Measurements from ENCODE around the gene EIF3F.

EIF3F gene

DNA sequence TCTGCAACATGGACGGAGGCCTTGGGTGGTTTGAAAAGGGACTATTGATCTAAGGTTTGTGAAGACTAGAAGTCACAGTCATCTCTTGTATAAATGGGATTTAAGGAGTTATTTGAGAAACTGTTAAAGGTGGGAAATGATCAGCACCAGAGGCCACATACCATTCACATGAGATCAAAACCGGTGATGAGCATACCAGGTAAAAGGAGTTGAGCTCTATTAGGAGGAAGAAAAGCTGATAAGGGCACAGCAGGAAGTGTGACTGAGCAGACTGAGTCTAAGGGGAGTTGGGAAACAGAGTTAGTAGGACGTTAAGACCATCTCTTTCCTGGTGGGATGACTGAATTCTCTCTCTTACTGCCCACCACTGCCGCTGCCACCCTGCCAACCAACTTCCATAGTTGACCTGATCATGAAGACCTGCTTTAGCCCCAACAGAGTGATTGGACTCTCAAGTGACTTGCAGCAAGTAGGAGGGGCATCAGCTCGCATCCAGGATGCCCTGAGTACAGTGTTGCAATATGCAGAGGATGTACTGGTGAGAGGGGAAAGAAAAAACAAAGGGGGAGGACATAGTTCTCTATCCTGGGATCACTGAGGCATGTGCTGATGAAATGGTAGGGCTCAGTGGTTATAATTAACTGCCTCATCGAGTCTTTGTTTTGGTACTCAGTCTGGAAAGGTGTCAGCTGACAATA, 7.6 kb downstream of the EIF3F start:
- DNase-seq (ENCODE audit: low read depth) = no peak

DNA sequence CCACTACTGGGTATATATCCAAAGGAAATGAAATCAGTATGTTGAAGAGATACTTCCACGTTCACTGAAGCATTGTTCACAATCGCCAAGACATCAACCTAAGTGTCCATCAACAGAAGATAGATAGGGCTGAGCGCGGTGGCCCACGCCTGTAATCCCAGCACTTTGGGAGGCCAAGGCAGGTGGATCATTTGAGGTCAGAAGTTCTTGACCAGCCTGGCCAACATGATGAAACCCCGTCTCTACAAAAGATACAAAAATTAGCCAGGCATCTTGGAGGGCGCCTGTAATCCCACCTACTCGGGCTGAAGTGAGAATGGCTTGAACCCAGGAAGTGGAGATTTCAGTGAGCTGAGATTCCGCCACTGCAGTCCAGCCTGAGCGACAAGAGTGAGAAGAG, 12.7 kb downstream of the EIF3F start:
- no peak for DNase-seq (ENCODE audit: low read depth)

GRCh38 chr11:8000390-8000789, 13.3 kb downstream of the EIF3F start:
- no peak for DNase-seq (ENCODE audit: low read depth)

- no peak for DNase-seq (ENCODE audit: low read depth)
Observed at GRCh38 chr11:8002676-8003075, 15.5 kb downstream of the EIF3F start.

DNA sequence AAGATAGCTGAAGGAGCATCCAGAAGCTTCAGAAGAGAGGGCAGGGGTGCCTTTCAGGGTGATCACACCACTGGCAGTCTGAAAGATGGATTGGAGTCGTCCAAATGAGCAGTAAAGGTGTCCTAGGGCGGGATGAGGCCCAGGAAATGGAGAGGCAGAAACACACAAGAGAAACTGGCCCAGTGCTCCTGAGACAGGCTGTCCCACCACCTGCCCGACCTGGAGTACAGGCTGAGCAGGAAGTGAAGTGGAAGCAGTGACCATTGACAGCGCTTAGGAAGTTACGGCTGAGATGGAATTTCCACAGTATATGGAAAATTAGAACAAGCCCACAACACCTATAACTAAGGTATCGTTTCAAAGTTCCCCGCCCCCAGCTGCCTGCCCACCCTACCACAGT, 16.1 kb downstream of the EIF3F start:
- DNase-seq (ENCODE audit: low read depth) = no peak

DNA sequence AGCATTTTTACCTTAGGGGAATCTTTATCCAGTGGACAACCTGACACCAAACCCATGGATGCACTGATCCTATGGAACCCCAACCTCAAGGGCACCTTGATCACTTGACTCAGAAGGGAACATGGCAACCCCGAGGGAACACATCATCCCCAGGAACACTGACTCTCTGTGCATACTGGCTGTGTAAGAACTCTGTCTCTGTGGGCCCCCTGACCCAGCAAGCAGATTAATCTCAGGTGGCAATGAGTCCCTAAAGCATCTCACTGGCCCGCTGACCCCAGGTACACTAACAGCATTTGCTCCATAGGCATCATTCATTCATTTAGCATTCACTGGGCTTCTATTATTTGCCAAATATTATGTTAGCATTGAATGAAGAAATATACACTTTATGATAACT, 16.9 kb downstream of the EIF3F start:
- DNase-seq (ENCODE audit: low read depth) = no peak

DNA sequence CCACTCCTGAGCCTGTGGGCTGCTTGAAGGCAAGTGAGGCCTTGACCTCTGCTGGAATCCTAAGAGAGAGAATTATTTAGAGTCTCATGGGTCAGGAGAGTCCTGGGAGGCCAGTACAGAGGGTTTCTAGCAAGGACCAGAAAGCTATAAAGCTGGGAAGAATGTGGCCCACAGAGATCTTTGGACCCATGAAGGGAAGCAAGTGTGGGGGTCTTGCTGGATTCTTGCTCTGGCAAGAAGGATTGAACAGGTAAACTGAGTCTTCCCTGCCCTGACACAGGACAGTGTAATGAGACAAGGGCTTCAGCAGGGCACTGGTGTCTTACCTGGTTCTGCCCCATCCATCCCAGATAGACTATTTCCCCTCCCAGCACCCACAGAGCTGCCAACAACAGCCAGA, 18.4 kb downstream of the EIF3F start:
- DNase-seq (ENCODE audit: low read depth) = no peak

- DNase-seq (ENCODE audit: low read depth) = no peak
Observed at GRCh38 chr11:8006349-8006977, 19.3 kb downstream of the EIF3F start.

- DNase-seq (ENCODE audit: low read depth) = no peak
Observed at GRCh38 chr11:8008212-8008611, 21.1 kb downstream of the EIF3F start.

DNA sequence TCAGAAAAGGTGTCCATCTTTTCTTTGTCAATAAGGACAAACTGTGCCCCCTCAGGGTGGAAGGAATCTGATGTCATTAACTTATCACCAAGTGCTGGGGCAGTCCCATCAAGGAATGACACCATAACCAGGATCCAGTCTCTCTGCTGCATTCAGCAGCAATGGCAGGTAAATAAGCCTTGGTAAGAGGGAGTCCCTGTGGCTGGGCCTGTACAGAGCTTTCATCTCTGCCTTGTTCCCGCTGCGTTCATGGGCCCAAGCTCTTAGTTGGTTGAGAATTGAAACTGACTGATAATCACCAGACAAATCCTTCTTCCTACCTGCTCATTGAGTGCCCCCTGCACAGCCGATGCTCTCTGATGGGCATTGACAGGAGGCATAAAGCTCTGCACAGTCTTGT, 22.7 kb downstream of the EIF3F start:
- DNase-seq (ENCODE audit: low read depth) = no peak

DNA sequence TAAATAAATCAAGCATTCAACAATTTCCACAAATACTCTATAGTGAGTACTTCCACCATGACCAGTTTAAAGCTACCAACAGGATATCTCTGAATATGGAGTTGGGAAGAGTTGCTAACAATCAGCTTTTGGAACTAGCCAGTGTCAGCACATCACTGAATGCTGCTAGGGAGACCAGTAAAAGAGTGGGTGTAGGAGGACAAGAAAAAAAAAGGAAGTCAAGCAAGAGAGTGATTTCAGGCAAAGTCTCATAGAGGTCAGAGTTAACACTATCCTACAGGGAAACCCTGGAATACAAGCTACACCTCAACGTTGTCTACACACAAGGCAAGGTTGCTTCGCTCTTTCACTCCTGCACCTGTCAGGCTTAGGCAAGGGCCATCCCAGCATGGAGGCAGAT, 24.2 kb downstream of the EIF3F start:
- DNase-seq (ENCODE audit: low read depth) = no peak

DNA sequence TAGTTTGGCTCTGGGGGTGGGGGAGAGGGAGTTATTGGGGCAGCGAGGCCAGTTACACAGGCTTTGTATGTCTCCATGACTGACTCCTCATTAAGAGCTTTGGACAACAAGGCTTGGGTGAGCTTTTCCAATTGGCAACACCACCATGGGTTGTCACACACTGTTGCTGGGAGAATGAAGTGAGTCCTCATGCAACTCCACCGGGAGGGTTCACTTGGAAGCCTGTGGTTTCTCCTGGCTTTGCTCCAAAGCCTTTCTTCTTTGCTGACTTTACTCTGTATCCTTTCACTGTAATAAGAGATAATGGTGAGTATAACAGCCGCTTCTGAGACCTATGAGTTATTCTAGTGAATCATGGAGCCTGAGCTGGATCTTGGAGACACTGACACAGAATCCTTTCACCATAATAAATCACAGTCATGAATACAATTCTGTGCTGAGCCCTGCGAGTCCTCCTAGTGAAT, 24.9 kb downstream of the EIF3F start:
- no peak for DNase-seq (ENCODE audit: low read depth)

DNA sequence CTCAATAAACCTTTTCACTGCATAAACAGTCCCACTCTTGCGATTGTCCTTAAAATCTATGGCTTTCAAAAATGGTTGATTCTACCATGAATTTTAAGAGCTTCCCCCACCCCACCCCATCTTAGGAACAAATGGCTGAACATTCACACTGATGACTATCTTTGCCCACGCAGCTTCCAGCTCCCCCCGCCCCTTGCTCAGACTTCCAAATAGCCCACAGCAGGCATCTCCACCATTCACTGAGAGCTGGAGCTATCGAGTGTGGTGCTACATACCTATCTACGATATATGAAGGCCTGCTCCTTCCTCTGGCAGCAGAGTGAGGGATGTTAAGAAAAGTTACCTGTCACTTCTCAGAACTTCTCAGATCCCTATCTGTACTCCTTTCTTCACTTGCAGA, 26.7 kb downstream of the EIF3F start:
- DNase-seq (ENCODE audit: low read depth) = no peak

DNA sequence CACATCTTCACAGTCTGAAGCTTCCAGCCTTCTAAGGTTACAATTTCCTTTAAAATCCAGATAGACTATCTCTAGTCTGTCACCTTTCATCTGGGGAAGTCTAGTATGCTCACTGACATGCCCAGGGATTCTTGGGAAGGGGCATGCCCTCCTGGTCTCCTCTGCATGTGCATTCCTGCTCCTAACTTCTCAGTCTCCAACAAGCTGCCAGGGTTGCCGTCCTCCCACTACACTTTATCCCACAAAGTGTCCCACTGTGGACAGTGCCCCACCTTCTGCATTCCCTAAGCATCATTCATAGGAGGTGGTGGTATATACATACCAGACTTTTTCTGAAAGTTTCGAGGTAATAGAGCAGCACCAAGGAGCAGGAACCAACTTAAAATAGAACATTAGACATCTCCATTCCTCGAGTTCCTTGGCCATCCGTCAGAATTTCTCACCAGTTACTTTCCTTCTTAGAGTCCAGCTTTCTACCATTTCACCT, 28.7 kb downstream of the EIF3F start:
- no peak for DNase-seq (ENCODE audit: low read depth)

- no peak for DNase-seq (ENCODE audit: low read depth)
Observed at GRCh38 chr11:8016440-8016839, 29.3 kb downstream of the EIF3F start.

DNA sequence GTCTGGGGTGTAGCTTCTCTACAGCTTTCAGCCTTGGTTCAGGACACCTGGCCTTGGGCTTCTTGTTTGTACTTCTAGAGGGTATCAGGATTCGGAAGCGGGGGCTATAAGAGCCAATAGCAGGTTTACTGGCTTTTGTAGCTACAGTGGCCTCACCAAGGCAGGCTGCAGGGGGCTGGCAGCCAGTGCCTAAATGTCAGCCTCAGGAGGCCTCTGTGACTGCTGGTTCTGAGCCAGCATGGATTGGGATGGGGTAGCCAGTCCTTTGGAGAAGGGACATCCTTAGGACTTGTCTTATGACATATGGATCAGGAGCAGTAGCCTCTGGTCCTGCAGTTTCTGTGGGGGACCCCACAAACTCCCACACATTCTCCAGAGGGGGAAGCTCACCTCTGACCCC, 29.9 kb downstream of the EIF3F start:
- DNase-seq (ENCODE audit: low read depth) = no peak

DNA sequence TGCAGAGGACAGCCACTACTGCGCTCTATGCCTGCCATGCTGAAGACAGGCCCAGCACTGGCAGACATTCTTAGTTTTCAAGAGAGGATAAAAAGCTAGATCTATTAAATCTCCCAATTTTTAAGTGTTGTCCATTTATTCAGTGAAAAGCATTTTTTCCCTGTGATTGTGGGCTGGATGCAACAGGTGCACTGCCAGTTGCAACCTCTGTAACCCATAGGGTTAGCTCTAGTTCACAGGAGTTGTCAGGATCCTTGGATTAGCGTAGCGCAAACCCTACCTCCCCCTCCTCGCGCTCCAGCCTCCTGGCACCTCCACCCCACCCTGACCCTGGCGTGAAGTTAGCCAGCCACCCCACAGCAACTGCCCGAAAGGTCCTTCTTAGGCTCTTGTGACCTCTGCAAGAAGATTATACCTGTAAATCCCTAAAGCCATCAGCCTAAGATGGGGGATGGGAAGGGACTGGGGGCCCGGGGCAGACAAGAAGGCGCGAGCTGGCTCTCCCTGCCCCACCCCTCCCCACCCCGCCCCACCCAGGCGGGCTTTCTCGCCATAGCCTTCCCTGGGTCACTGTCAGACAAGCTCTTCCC, 30.9 kb downstream of the EIF3F start:
- DNase-seq (ENCODE audit: low read depth) = no peak

DNA sequence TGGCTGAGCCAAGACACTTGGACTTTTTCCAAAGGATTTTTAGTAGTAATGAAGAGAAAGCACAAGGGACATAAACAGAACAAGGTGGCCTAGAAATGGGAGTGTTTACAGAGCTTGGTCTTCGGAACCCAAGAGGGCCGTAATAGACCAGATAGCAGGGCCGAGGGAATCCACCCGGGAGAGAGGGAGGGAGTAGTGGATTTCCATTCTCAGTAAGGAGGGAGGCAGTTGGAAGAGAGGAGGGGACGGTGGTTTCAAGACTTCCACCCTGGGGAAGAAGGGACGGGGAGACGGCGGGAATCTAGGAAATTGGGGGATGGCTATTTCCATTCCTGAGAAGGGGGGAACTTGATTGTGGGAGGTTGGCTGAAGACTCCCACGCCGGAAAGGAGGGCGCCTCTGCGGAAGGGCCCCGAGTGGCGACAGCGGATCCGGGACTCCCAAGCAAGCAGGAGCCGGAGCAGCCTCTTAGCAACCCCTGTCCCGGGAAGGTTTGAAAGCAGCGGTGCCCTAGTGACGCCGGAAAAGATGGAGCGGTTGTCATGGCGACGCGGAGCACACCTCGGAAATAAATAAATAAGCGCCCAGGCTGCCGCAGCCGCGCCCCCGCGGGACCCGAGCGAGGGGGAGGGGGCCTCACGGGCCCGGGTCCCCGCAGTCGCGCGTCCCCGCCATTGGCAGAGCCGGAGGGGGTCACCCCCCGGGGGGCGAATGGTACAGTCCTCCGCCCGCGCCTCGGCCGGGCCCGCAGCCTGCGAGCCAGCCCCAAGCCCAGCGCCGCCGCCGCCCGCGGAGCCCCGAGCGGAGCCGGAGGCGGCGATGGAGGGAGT, 31.6 kb downstream of the EIF3F start:
- peak; percentile 44 for DNase-seq (ENCODE audit: low read depth)

DNA sequence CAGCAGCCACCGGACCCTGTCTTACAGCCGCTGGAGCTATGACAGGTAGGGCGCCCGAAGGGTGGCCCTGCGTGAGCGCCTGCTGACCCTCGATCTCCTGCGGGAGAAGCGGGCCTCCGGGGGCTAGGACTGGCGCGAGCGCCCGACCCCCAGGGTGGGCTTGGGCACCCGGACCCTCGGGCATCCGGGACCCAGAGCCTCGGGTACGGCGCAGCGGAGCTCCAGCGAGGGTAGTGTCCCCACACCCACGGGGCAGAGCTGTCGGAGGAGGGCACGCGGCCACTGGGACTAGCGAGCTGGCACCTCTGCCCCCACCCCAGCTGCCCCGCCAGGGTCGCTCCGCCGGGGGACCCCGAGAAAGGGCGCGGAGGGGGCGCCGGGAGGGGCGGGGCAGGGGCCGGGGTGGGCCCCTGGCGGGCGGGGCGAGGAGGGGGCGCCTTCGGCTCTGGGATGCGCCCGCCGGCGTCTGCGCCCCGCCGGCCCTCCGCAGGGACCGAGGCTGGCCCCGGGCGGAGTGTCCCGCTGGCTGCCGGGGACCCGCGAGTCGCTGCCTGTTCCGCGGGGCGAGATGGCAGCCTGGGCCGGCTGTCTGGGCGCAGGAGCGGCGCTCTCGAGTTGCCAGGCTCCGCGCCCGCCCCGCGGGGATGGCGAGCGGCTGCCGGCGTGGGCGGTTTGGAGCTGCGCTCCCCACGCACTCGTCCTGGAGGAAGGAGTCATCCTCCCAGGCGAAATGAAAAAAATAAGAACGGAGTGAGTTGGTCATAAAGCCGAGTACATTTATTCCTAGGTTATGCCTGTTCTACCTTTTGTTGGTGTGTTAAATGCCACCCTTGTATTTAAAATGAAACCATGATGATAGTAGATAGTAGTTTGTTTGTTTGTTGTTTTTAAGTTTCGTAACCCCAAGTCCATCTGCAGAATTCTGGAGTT, 32.4 kb downstream of the EIF3F start:
- DNase-seq (ENCODE audit: low read depth) = peak; percentile 24

DNA sequence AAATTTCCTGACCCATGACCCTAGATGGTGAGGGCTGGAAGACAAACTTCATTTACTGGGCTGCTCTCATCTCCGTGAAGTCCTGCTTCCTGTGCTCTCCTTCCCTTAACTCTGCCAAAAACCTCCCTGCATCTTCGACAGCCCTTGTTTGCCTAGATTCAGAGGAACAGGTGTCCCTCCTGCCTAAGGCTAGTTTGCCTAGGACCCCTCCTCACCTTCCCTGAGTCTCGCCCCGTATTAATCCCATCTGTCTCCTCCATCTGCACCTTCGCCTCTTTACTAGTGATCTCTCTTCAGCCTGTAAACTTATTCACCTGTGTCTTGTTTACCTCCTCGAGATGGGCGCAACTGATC, 33.1 kb downstream of the EIF3F start:
- DNase-seq (ENCODE audit: low read depth) = no peak

DNA sequence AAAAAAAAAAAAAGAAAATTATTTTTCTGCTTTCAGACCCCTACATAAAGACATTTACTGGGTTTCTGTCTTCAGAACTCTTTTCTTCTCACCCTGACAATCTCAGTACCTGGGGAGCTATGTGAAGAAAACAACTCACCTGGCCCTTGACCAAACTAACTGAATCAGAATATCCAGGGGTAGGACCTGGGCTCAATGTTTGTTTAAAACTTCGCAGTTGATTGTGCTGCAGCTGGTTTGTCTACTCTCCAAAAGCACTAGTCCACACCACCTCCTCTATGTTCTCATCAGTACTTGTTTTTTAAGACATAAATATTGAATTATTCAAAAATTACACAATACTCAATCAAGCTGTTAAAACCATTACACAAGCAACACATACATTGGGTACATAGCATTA, 34.8 kb downstream of the EIF3F start:
- DNase-seq (ENCODE audit: low read depth) = no peak

DNA sequence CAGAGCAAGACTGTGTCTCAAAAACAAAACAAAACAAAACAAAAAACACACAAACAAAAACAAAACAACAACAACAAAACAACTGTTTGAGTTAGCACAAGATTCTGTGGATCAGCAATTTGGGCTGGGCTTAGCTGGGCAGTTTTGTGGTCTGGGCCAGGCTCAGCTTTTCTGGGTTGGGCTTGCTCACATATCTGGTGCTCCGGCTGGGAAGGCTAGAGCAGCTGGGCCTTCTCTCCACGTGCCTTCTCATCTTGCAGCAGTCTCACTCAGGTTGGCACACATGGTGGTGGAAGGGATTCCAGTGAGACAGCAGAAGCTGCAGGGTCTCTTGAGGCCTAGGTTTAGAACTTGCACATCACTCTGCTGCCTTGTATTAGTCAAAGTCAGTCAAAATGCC, 35.7 kb downstream of the EIF3F start:
- no peak for DNase-seq (ENCODE audit: low read depth)
